Stimulated activated CD8-positive, alpha-beta memory T cell treated with anti-CD3 and anti-CD28 coated beads, Interleukin-7, amount 100 ng/mL, for 1 hour (primary cell): ENCODE results near the gene TRIM14.
"Not testable (repeated sequence)": the region's sequence is repeated elsewhere in the genome, so short reads cannot be mapped to it uniquely, and the experiment has no call there.

Experiments used
- DNase-seq, 2 donors: peaks; one replicate each; pipeline ENCODE4 v3.0.0-alpha.2; 2020; ENCODE audit warnings: low read depth in 2 of 2

Gene TRIM14

GRCh38 chr9:98108531-98109031 is 10.4 kb downstream of the TRIM14 start:
- no peak for DNase-seq

DNA sequence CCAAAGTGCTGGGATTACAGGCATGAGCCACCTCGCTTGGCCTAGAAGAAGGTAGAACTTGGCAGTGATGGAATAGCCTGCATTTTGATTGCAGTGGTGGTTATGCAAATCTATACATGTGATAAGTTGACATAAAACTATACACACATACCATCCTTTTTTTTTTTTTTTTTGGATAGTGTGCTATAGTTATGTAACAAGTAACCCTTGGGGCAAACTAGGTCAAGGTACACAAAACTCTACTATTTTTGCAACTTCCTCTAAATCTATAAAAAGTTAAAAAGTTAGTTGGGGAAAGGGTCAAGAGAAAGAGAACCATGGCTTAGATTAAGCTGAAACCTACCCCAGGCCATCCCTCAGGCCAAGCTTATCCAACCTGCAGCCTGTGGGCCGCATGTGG is 11.1 kb downstream of the TRIM14 start:
- DNase-seq, result no peak

GRCh38 chr9:98105006-98105405 is 14.0 kb downstream of the TRIM14 start:
- DNase-seq, result no peak

DNA sequence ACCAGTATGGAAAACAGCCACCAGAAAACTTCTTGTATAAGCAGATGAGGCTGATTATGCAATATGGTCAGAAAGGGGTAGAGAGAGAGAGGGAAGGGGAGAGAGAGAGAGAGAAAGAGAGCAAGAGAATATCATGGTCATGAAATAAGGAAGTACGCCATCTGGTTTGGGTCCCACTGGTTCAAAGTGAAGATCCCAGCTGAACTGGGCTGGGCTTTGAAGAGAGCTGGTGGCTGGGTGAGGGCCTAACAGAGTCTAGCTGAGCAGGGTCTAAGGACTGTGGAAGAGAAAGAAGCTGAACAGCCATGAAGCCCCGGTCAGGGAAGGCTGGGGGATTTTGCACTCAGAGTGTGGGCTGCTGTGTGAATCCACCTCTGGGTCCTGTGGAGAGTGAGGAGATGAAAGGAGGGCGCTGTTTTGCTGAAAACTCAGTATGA is 14.6 kb downstream of the TRIM14 start:
- no peak for DNase-seq

DNA sequence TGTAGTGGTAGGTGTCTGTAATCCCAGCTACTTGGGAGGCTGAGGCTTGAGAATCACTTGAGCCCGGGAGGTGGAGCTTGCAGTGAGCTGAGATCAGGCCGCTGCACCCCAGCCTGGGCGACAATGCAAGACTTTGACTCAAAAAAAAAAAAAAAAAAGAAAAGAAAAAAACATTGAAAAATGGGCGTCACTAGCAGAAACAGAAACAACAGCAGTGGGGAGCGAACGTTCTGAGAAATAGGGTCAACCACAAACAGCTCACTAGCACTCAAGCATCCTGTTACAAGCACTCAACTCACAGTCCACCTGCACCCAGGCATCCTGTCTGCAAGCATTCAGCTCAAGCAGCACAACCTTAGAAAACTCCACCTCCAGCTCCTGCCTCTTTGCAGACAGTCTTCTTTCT is 17.2 kb downstream of the TRIM14 start:
- peak; percentile 45 to 48 for DNase-seq

DNA sequence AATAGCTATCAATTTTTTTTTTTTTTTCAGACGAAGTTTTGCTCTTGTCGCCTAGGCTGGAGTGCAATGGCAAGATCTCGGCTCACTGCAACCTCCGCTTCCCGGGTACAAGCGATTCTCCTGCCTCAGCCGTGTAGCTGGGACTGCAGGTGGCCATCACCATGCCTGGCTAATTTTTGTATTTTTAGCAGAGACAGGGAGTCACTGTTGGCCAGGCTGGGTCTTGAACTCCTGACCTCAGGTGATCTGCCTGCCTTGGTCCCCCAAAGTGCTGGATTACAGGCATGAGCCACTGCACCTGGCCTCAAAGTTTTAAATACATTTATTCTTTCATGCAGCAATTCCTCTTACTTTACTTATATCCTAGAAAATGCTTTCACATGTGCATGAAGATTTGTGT is 17.6 kb downstream of the TRIM14 start:
- no peak for DNase-seq

- DNase-seq, result no peak
Measured at GRCh38 chr9:98100456-98100855, 18.6 kb downstream of the TRIM14 start.

DNA sequence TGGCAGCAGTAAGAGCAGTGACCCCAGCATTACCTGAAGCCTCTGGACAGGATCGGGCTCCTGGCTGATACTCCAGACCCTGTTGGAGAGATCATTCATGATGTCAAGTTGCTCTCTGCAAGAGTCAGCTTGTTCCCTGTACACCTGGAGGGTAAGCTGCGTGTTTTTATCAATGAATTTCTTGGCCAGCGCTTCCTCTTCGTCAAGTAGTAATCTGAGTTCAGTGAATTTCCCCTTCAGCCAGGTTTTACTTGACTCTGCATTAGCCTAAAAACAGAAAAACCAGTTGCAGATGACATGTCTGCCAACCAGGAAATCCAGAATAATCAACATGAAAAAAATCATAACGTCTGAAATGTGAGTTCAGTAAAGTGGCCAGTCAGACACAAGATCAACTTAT is 19.1 kb downstream of the TRIM14 start:
- no peak for DNase-seq

GRCh38 chr9:98099346-98099745 is 19.7 kb downstream of the TRIM14 start:
- DNase-seq, result no peak

DNA sequence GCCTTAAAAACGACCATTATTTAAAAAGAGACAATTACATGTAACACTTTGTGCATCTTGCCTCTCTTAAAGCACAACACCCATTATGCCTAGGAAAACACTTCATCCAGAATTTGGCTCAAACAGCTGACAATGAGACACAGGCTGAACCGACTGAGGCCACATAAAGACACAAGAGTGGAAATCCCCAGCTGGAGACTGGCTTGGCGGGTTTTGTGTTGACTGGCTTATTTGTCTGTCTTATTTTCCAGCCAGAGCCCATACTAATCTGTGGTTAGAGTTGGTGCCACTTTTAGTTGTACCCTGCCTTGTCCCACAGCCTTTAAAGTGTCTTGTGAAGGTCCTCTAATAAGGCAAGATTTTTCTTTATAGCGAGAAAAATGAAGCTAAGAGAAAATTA is 21.2 kb downstream of the TRIM14 start:
- no peak for DNase-seq

GRCh38 chr9:98096091-98096490 is 22.9 kb downstream of the TRIM14 start:
- no peak for DNase-seq

- DNase-seq, result no peak
Measured at GRCh38 chr9:98095401-98095800, 23.6 kb downstream of the TRIM14 start.

- DNase-seq, result no peak
Measured at GRCh38 chr9:98094851-98095250, 24.2 kb downstream of the TRIM14 start.

GRCh38 chr9:98094316-98094715 is 24.7 kb downstream of the TRIM14 start:
- no peak for DNase-seq

- DNase-seq, result no peak
Measured at GRCh38 chr9:98092613-98092931, 26.4 kb downstream of the TRIM14 start.

- no peak for DNase-seq
Measured at GRCh38 chr9:98091735-98092612, 27.0 kb downstream of the TRIM14 start.

DNA sequence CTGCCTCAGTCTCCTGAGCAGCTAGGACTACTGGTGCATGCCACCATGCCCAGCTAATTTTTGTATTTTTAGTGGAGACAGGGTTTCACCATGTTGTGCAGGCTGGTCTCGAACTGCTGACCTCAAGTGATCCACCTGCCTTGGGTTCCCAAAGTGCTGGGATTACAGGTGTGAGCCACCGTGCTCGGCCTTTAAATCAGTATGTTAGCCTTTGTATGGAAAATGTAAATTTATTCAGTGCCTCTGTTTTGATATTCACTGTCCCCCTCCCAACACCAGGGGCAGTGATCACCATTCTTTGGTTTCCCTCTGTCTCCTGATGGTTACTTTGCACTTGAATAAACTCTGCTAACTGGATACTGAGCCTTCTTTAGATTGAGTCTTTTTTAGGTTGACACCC is 28.3 kb downstream of the TRIM14 start:
- DNase-seq, result not testable (repeated sequence)

DNA sequence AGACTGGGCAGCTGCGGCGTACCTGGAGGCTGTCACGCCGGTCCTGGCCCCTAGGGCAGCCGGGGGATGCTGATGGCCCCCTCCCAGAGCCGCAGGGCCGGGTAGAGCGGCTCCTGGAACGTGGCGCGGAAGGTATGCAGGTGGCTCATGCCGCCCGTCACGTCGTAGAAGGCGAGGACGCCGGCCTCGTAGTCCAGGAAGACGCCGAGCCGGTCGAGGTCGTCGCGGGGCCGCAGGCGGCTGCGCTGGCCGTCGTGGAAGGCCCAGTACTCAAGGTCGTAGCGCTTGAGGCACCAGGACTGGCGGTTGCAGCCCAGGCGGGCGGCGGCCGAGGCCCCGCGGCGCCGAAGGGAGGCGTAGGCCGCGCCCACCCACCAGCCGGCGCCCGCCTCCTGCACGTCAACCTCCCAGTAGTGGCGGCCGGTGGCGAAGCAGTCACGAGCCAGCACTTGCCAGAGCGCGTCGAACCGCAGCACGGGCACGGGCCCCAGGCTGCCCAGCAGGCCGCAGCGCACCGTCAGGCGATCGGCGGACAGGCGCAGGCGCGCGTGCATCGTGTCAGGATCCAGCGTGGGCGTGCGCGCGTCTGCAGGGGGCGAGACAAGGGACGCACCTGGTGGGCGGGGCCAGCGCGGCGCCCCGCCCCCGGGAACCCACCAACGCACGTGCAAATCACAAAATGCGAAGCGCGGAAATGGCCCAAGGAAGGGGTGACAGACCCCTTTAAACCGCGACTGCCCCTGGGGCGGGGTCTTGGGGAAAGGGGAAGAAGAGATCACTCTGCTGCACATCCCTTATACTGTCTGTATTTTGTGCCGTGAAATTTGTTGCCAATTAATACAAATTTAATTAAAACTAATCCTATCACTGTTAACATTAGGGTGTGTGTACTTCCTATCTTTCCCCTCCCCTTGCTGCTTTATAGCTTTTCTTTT is 31.3 kb downstream of the TRIM14 start:
- no peak for DNase-seq

- no peak for DNase-seq
Measured at GRCh38 chr9:98086461-98086860, 32.6 kb downstream of the TRIM14 start.

- DNase-seq, result no peak
Measured at GRCh38 chr9:98085944-98086343, 33.1 kb downstream of the TRIM14 start.

GRCh38 chr9:98085058-98085457 is 34.0 kb downstream of the TRIM14 start:
- DNase-seq, result no peak

- no peak for DNase-seq
Measured at GRCh38 chr9:98084396-98084795, 34.6 kb downstream of the TRIM14 start.
